Upper lobe of left lung (tissue), 6 donors: Measurements from ENCODE around the gene ATP2B2. TPM values are rescaled to one million over a fixed set of nuclear protein-coding genes. Genes with fewer than 3 reads are reported as not detected.

Source experiments
- ATAC-seq, 2 donors: fragments of 200-7000 bp; cut with Tn5 transposase; one replicate each; pipeline ENCODE4 v1.9.1; 2022; ENCODE audit warnings: mild to moderate bottlenecking in 2 of 2, moderate library complexity in 2 of 2; ENCODE audit not compliant: low FRiP score in 2 of 2
- DNase-seq, 2 donors: peaks; one replicate each; pipeline ENCODE4 v3.0.0-alpha.2; 2019 to 2020
- H3K27ac ChIP-seq, 4 donors: fragments of 200-600 bp; sonication (generic); one replicate each; pipeline ENCODE4 v1.5.1; 2016 to 2019
- H3K27me3 ChIP-seq, 4 donors: fragments of 200-600 bp; sonication (generic); one replicate each; pipeline ENCODE4 v1.5.1; 2017 to 2019
- H3K36me3 ChIP-seq, 4 donors: fragments of 200-600 bp; sonication (generic); one replicate each; pipeline ENCODE4 v1.5.1; 2016 to 2019
- H3K4me1 ChIP-seq, 4 donors: fragments of 200-600 bp; sonication (generic); one replicate each; pipeline ENCODE4 v1.5.1; 2018 to 2019
- H3K4me3 ChIP-seq, 4 donors: fragments of 200-600 bp; sonication (generic); one replicate each; pipeline ENCODE4 v1.5.1; 2017 to 2019; ENCODE audit warnings: mild to moderate bottlenecking in 2 of 4, moderate library complexity in 1 of 4
- H3K9me3 ChIP-seq, 4 donors: fragments of 200-600 bp; sonication (generic); one replicate each; pipeline ENCODE4 v1.5.1; 2018 to 2019
- CTCF ChIP-seq, 6 experiments: fragments of 450-650 bp in 4 of 6; fragments of 200-600 bp in 2 of 6; sonication (generic) in 2 of 6; IDR thresholded peaks; one replicate each; pipeline ENCODE4 v1.5.1; 2016 to 2019; ENCODE audit warnings: antibody characterized with exemption in 6 of 6
- EP300 ChIP-seq, 4 donors: sonication (generic); formaldehyde crosslinking; IDR thresholded peaks; one replicate each; pipeline ENCODE4 v1.5.1; 2017; ENCODE audit warnings: antibody characterized with exemption in 4 of 4, control low read depth in 2 of 4
- POLR2A ChIP-seq, 4 donors: fragments of 450-650 bp; IDR thresholded peaks; one replicate each; pipeline ENCODE4 v1.5.1; 2016 to 2017; ENCODE audit warnings: antibody characterized with exemption in 4 of 4, mild to moderate bottlenecking in 2 of 4
- POLR2AphosphoS5 ChIP-seq, 2 donors: sonication (generic); formaldehyde crosslinking; IDR thresholded peaks; one replicate each; pipeline ENCODE4 v1.5.1; 2017; ENCODE audit warnings: antibody characterized with exemption in 2 of 2
- WGBS, 2 donors: methylation state at CpG; one replicate each; pipeline ENCODE4 v1.1.5; 2017 to 2018; 5-methylcytosine and 5-hydroxymethylcytosine counted together
- total RNA-seq, 6 donors: library from RNA; depleted of rRNA in 4 of 6; stranded (reverse); fragments of >200 nt in 4 of 6; gene quantifications; one replicate each; pipeline versions ENCODE4 v1.1.0 to v1.2.1, GENCODE V29; 2016 to 2021
- donor health status: DM: no; HTN: no; CAD: no; lungs with moderate emphysema.
- donor health status: DM: no; HTN: yes; CAD: no; lungs with severe emphysema.

Gene ATP2B2
- total RNA-seq, 6 donors from 2014 or later = 0.13 to 0.30 TPM; not detected in 4

GRCh38 chr3:10508235-10508618, 2.8 kb upstream of the ATP2B2 start:
- Histone ChIP-seq H3K27ac (no peak overlapping the region), H3K36me3 (no peaks in the 10 kb centered on the region), H3K4me1 (peaks cover 6 to 15% (median 9%) of the 10 kb centered on the region in 4 donors), H3K9me3 (no peaks in the 10 kb centered on the region), H3K27me3 (peaks cover 0 to 18% (median 8%) of the 10 kb centered on the region in 4 donors), H3K4me3 (no peak overlapping the region)
- 67 to 79% methylated on average over 3 of the region's 3 CpGs for WGBS, 2 donors
- DNase-seq (no peak), ATAC-seq (no peak)
- no peak for TF ChIP-seq EP300 (IDR thresholded peaks at IDR 0.05)
- TF ChIP-seq POLR2A (IDR thresholded peaks at IDR 0.05) = no peak

GRCh38 chr3:10507331-10507730, 1.9 kb upstream of the ATP2B2 start:
- 91 to 93% methylated on average over 9 of the region's 9 CpGs for WGBS, 2 donors
- Histone ChIP-seq H3K4me3 (no peak overlapping the region), H3K27me3 (peaks cover 0 to 18% (median 8%) of the 10 kb centered on the region in 4 donors), H3K9me3 (no peaks in the 10 kb centered on the region), H3K27ac (no peak overlapping the region), H3K4me1 (peaks cover 6 to 15% (median 9%) of the 10 kb centered on the region in 4 donors), H3K36me3 (no peaks in the 10 kb centered on the region)
- no peak for DNase-seq
- ATAC-seq = no peak
- TF ChIP-seq POLR2AphosphoS5 (IDR thresholded peaks at IDR 0.05) (no peak), CTCF (IDR thresholded peaks at IDR 0.05) (no peak), POLR2A (IDR thresholded peaks at IDR 0.05) (no peak), EP300 (IDR thresholded peaks at IDR 0.05) (no peak)

GRCh38 chr3:10506696-10507095, 1.3 kb upstream of the ATP2B2 start:
- TF ChIP-seq EP300 (IDR thresholded peaks at IDR 0.05) = no peak
- no peak for TF ChIP-seq POLR2AphosphoS5 (IDR thresholded peaks at IDR 0.05)
- TF ChIP-seq POLR2A (IDR thresholded peaks at IDR 0.05) = no peak
- TF ChIP-seq CTCF (IDR thresholded peaks at IDR 0.05) = no peak
- peaks cover 6 to 15% (median 9%) of the 10 kb centered on the region in 4 donors for H3K4me1 ChIP-seq
- H3K36me3 ChIP-seq = no peaks in the 10 kb centered on the region
- no peaks in the 10 kb centered on the region for H3K9me3 ChIP-seq
- WGBS, 2 donors = 85% methylated on average over 14 of the region's 14 CpGs; no CpG with 5 or more reads in 1 of the 2 donors
- ATAC-seq (no peak), DNase-seq (peak in 1 of 2 donors; percentile 70)
- H3K4me3 ChIP-seq = no peak overlapping the region
- peaks cover 0 to 18% (median 8%) of the 10 kb centered on the region in 4 donors for H3K27me3 ChIP-seq
- no peak overlapping the region for H3K27ac ChIP-seq

- Histone ChIP-seq H3K27me3 (peaks cover 0 to 18% (median 8%) of the 10 kb centered on the region in 4 donors), H3K36me3 (no peaks in the 10 kb centered on the region), H3K4me3 (peak overlapping the region in 3 of 4 donors; percentile 8 to 30 (median 29)), H3K4me1 (peaks cover 6 to 15% (median 9%) of the 10 kb centered on the region in 4 donors), H3K27ac (no peak overlapping the region), H3K9me3 (no peaks in the 10 kb centered on the region)
- ATAC-seq (no peak), DNase-seq (no peak)
- WGBS, 2 donors = 34 to 45% methylated on average over 9 to 22 of the region's 22 CpGs
- TF ChIP-seq POLR2A (IDR thresholded peaks at IDR 0.05) (no peak), POLR2AphosphoS5 (IDR thresholded peaks at IDR 0.05) (no peak), EP300 (IDR thresholded peaks at IDR 0.05) (no peak), CTCF (IDR thresholded peaks at IDR 0.05) (no peak)
Measured at GRCh38 chr3:10505791-10506585, 602 bp upstream of the ATP2B2 start.

GRCh38 chr3:10504171-10505049, 976 bp downstream of the ATP2B2 start:
- H3K4me3 ChIP-seq = no peak overlapping the region
- ATAC-seq (no peak), DNase-seq (no peak)
- H3K36me3 ChIP-seq = no peaks in the 10 kb centered on the region
- no peaks in the 10 kb centered on the region for H3K9me3 ChIP-seq
- 59 to 60% methylated on average over 11 to 23 of the region's 25 CpGs for WGBS, 2 donors
- H3K4me1 ChIP-seq = peaks cover 6 to 15% (median 9%) of the 10 kb centered on the region in 4 donors
- H3K27ac ChIP-seq = no peak overlapping the region
- no peak for TF ChIP-seq POLR2A (IDR thresholded peaks at IDR 0.05)
- no peak for TF ChIP-seq CTCF (IDR thresholded peaks at IDR 0.05)
- no peak for TF ChIP-seq EP300 (IDR thresholded peaks at IDR 0.05)
- TF ChIP-seq POLR2AphosphoS5 (IDR thresholded peaks at IDR 0.05) = no peak
- H3K27me3 ChIP-seq = peaks cover 0 to 18% (median 8%) of the 10 kb centered on the region in 4 donors
